NOMO-1 treated with dmso at 0.1 percent for 144 hours (cell line): ENCODE measurements around the gene IRAK1.
"Not testable (repeated sequence)": the region's sequence is repeated elsewhere in the genome, so short reads cannot be mapped to it uniquely, and the experiment has no call there.

Experiments
- DNase-seq: peaks from one replicate; lab custom pipeline; 2025; ENCODE audit not compliant: unreplicated experiment; lab: John Stamatoyannopoulos, UW

Gene IRAK1

DNA sequence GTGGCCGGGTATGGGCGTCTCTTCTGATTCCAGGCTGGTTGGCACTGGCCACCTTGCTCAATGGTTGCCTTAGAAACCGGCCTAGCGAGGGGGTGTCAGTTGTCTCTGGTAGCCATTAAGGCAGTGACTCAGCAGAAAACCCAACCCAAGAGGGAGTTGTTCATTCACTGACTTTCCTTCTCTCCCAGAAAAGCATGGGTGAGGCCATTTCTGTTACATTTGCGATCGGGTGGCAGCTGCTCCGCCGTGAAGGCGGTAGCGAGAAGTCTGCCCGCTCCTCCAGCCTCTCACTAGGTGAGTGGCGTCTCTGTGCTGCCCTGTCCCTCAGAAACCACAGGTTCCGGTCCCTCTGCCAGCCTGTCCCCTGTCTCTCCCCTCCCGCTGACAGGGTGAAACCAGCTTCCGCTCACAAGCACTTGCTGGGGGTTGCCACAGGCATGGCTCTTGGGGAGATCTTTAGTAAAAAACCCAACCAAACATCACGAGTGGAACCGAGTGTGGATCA is 17.4 kb downstream of the IRAK1 start:
- peak; percentile 57 for DNase-seq

DNA sequence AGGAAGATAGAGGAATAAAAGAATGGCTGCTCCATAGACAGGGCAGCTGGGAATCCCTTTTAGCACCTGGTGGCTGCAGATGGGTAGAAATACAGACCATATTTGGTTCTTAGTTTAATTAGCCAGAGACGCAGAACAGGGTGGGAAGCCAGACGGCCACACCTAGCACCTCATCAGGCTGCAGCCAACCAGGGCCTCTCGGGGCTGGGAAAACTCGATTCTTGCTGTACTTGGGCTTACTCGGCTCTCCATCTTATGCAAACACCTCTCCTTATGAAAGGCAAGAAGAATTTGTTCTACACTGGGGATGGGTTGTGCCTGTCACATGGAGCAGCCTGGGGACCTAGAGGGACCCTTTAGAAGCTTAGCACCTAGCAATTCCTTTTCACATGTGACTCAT is 19.7 kb downstream of the IRAK1 start:
- DNase-seq: no peak

DNA sequence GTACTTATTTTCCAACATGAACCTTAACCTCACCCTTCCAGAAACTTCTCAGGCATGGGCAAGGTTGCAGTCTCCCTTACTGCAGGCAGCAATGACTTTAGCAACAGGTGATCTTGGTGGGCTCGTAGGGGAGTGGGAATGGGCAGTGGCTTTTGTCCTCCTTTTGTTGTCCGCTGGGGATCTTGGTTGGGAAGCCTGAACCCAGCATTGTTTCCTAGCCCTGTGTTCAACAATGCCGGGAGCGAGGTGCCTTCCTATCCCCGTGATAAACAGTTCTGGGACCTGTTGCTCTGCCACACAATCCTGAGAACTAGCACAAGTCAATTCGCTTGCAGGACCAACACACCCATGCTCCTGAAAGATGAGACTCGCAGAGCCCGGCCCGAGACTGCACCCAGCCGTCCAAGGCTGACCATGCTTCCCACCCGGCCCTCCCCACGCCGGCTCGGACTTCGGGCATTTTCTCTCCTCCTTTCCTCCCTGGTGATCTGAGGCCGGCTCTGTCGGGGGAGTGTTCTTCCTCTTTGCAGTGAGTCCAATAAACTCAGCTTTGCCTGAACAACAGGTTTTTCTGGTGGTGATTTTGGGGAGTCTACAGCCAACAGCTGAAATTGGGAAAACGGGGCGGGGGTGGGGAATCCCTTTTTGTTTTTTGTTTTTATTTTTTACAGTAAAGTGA is 20.2 kb downstream of the IRAK1 start:
- DNase-seq: no peak

DNA sequence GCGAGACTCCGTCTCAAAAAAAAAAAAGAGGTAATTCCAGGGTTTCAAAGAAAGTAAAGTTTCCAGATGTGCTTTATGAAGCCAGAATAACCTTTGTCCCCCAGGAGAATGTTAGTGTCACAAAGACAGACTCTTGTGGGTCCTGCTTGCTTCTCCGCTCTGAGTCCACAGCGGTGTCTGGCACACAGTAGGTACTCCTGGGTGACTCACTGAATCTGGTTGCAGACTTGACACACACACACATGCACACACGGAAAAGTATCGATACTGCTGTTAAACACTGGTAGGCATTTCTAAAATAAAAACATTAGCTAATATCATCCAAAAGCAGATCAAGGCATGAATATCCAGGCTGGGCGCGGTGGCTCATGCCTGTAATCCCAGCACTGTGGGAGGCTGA is 24.2 kb downstream of the IRAK1 start:
- no peak for DNase-seq

DNA sequence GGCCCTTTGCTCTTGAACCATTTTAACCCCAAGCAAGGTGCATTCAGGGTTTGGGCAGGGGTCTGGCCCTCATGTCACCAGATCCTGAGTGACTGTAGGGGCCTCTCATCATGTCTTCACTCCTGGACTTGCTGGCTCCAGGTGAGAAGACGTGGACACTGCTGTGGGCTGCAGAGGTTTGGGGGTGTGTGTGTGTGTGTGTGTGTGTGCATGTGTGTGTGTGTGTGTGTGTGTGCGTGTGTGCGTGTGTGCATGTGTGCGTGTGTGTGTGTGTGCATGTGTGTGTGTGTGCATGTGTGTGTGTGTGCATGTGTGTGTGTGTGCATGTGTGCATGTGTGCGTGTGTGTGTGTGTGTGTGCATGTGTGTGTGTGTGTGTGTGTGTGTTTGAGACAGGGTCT is 25.3 kb downstream of the IRAK1 start:
- DNase-seq: not testable (repeated sequence)

DNA sequence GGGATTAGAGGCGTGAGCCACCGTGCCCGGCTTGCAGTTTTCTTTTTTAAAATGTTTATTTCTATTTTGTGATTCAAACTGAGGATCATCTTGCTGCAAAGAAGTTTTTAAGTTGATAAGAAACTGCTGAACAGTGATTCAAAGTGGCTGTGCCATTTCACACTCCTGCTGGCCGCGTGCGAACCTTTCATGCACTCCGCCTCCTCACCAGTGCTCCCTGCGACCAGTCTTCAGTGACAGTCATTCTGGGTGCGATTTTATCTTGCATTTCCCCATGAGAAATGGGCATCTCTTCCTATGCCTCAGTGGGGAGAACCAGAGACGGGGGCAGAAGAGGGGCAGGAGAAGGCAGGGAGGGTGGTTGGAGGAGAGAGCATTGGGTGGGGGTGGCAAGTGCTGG is 25.7 kb downstream of the IRAK1 start:
- no peak for DNase-seq

DNA sequence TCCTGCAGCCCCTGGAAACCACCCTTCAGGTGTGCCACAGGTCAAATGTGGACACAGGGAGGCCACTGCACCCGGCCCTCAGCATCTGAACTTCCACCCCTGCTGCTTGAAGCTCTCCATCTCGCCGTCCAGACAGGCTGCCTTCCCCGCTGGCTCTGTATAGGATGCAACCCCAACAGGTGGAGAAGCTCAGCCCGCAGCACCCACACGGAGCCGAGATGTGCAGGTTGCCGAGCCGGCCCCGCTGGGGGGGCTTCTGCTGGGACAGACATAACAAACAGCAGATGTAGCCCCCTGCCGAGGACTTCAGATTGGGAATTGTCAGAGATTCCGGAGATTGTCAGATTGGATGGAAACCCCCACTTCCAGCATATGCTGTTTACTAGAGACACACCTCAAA is 26.6 kb downstream of the IRAK1 start:
- DNase-seq: no peak

DNA sequence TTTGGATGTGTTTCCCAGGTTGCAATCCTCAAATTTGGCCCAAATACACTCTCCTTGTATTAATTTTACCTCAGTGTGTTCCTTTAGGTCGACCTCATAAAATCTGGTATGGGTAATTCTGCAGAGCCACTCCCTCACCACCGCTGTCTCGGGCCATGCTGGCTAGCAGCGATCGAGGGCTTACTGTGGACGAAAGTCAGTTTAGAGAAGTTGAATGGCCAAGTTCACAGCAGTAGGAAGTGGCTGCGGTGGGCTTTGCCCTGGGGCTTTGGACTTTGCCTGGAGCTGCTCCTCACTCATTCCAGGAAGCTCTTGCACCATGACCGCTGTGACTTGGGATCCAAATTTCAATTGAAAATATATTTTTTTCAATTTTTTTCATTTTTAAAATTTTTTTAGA is 27.5 kb downstream of the IRAK1 start:
- DNase-seq: no peak

DNA sequence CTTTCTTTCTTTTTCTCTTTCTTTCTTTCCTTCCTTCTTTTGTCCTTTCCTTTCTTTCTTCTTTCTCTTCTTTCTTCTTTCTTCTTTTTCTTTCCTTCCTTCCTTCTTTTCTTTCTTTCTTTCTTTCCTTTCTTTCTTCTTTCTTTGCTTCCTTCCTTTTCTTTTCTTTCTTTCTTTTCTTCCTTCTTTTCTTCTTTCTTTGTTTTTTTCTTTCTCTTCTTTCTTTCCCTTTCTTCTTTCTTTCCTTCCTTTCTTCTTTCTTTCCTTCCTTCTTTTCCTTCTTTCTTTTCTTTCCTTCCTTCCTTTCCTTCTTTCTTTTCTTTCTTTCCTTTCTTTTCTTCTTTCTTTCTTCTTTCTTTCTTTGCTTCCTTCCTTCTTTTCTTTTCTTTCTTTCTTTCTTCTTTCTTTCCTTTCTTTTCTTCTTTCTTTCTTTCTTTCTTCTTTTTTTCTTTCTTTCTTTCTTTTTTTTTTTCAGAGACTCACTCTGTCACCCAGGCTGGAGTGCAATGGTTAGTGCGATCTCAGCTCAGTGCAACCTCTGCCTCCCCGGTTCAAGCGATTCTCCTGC is 28.6 kb downstream of the IRAK1 start:
- no peak for DNase-seq

DNA sequence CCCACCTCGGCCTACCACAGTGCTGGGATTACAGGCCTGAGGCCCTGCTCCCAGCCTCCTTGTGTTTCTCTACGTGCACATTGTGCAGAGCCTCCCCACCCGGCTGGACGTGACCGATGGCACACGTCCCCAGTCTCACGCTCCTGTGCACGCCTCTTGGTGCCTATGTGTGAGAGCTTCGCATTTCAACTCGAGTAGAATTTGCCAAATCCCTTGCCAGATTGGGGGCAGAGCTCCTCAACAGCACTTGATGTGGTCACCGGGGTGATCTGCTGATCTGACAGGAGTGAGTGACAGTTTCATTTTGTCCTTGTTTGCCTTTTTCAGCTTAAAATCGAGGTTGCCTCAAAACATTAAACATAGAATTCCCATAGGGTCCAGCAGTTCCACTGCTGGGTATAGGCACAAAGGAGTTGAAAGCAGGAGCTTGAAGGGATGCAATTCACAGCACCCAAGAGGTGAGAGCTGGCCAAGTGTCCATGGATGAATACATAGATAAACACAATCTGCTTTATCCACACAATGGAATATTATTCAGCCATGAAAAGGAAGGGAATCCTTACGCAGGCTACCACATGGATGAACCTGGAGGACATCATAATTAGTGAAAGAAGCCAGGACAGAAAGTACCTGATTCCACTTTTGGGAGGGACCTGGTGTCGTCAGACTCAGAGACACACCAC is 29.6 kb downstream of the IRAK1 start:
- DNase-seq: no peak

DNA sequence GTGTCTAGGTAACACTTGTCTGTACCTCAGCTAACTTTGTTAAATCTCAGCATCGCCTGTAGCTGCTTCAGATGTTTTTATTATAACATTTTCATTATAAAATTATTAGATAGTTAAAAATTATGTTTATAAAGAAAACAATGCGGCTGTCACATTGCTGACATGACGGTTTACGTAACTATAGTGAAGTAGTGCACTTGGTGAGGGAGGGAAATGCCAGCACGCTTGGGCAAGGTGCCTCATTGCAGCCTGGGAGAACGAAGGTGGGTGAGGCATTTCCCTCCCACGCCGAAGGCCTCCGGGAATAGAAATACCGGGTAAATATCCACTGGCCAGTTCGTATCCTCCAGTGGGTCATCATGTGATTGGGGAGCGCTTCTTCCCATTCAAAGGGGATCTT is 31.2 kb downstream of the IRAK1 start:
- no peak for DNase-seq

DNA sequence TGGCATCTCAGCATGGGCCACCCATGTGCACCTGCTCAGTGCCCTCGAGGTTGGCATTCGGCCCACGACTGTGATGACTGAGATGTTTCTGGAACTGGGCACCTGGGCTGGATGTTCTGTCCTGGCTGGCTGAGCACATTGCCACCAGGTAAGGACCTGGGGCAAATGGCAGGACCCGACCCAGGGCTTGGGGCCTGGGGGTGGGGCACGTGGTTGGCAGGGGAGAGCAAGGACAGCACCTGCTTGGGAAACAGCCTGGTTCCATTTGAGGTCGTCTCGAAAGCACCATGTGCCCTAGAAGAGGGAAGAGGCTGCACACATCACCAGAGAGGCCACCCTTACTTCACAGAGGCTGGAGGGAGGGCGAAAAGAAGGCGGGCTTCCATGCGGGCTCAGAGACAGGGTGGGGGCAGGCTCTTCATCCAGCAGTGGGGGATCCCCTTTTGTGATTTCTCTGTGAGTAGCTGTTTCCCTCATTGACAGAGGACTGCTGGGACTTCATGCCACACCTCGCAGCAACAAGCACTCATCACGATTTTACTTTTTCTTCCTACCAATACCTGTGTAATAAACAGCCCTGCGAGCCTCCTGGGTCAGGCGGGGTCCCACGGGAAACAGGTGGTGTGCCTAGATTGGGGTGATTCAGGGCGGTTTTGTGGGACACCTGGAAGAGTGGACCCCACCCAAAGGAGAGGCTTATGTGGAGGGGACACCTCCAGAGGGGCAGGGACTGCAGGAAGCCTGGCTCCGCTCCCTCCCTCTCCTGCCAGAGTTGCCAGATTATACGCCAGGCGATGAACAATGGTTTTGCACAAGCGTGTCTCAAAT is 35.1 kb downstream of the IRAK1 start:
- no peak for DNase-seq

DNA sequence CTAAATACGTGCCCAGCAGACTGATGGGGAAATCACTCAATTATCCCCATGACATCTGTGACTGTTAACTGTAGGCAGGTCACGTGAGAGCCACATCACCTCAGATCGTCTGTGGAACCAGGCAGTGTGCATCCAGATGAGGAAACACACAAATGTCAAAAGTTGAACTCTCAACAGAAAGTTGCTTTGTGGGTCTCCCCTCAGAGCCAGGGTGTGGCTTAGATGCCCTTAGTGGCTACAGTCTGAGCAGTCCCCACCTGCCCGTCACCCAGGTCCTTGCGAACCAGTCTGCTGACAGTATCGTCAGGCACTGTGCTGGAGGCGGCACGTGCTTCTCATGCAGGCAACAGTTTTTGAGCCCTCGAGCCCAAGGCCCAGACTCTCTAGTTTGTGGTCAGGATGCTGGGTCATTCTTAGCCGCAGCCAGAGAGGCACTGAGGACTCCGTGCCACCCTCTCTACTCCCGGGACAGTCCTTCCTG is 36.3 kb downstream of the IRAK1 start:
- peak; percentile 22 for DNase-seq

DNA sequence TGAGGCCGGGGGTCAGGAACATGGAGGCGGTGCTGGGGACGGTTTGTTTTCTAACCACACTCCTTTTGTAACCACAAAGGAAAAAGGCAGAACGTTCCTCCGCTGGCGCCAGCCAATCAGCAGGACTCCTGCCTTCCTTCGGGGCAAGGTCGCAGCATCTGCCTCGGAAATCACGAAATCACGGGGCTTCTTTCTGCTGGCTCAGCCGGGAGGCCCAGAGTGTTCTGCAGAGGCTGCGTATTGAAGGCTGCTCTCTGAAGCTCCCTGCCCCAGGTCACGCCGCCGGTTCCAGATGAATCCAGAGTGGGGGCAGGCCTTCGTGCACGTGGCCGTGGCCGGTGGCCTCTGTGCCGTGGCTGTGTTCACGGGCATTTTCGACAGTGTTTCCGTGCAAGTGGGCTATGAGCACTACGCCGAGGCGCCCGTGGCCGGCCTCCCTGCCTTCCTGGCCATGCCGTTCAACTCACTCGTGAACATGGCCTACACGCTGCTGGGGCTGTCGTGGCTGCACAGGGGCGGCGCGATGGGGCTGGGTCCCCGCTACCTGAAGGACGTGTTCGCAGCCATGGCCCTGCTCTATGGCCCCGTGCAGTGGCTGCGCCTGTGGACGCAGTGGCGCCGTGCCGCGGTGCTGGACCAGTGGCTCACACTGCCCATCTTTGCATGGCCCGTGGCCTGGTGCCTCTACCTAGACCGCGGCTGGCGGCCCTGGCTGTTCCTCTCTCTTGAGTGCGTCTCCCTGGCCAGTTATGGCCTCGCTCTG is 37.8 kb downstream of the IRAK1 start:
- peak; percentile 69 for DNase-seq

DNA sequence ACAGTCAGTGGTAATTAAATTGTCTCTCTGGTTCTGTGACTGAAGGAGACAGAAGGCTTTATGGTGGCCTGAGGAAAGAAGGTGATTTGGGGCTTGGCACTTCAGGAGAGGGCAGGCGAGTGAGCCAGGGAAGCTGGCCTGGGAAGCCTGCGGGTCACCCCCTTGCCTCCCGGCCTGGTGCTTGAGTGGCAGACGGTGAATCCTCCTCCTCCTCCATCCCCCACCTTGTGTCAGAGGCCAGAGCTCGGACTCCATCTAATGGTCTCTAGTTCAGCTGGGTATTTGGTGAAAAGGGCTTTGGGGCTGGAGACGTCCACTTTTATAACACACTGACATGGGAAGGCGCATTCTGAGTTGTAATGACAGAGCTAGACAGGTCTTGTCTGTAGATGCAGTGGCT is 38.5 kb downstream of the IRAK1 start:
- no peak for DNase-seq

DNA sequence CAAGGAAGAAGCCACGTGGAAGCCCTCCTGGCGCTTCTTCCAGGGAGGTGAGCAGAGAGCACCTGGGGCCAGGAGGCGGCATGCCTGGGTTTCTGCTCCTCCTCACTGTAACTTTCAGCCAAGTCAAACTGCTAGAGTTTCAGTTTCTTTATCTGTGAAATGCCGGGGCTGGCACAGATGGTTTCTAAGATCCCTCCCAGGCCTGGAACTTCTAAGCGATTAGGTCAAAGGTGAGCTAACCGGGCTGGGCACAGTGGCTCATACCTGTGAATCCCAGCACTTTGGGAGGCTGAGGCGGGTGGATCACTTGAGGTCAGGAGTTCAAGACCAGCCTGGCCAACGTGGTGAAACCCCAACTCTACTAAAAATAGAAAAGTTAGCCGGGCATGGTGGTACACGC is 39.3 kb downstream of the IRAK1 start:
- DNase-seq: not testable (repeated sequence)

DNA sequence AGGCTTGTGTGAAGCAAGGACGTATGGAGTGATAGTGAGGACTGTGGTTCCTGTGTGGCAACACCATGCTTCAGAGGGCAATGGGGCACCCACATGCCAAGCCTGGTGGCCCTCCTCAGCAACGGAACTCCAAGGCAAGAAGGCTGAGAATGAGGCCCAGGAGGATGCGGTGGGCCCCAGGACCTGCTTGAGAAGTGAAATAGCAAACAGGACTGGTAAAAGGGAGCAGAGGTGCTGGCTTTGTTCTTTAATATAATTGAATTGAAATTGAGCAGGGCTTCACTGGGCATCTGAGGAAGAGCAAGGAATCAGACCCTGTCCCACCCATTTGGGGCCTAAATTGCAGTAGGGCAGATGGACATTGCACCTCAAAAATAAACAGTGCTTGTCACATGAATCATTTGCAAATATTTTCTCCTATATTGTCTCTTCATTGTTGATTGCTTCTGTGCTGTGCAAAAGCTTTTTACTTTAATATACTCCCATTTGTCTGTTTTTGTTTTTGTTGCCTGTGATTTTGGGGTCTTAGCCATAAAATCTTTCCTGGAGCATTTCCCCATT is 44.9 kb downstream of the IRAK1 start:
- no peak for DNase-seq

DNA sequence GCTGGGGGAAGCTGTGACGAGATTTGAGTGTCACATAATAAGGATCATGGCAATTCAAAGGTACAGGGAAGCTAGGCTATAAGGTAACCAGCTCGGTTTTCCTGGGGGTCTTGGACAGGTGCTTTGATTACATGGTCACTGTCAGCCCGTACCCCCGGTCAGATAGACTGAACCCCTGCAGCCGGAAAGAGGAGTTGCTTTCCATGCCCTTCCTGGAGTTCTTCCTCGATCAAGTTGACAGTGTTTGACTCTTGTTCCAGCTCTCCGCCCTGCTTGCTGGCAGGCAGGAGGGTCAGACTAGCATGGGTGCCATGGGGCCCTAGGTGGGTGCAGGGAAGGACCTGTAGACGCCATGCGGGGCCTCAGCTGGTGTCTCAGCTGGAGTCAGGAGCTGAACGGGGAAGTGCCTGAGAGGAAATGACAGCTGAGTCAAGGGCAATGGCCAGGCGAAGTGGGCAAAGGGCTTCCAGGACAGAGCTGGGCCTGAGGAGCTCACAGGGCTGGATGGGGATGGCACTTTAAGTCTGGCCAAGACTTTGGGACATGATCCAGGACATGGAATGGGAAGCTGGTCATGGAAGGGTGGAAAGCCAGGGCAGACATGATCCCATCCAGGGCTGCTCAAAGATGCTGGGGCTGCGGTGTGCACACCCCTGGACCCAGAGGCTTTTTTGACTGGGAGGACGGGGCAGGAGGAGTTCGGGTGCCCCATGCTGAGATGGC is 45.5 kb downstream of the IRAK1 start:
- no peak for DNase-seq

DNA sequence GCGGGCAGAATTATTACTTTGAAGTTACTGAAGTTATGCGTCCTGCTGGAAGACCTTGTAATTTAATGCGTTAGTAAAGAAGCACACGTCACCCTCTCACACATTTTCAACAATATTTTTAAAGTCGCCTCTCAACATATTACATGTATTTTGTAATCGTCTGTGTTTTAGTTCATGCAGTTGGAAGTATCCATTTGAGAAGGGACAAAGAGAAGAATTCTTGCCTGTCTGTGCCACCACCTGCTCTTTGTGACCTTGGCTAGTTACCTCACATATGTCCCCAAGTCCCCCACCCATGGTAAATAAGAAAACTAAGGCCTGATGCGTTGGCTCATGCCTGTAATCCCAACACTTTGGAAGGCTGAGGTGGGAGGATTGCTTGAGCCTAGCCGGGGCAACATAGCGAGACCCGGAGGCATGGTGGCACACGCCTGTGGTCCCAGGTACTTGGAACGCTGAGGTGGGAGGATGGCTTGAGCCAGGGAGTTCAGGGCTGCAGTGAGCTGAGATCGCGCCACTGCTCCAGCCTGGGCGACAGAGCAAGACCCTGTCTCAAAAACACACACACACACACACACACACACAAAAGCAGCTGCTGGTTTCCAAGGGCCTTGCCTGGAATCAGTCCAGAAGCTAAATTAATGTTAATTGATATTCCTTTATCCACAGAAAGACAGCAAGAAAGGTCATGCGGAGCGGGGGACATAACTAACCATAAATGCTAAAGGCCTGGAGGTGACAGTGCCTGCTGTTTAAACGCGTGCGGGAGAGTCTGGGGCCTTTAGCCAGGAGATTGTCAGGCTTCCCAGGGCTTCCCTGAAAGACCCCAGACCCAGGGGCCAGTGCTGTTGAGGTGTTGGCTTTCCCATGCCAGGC is 46.3 kb downstream of the IRAK1 start:
- DNase-seq: no peak
